Transverse colon (tissue), 4 donors: ENCODE data around the gene SLC22A6. TPM values are rescaled to one million over a fixed set of nuclear protein-coding genes. Genes with fewer than 3 reads are reported as not detected.

Experiments used
- DNase-seq: peaks from one replicate; pipeline ENCODE4 v3.0.0-alpha.2; 2019
- H3K27ac ChIP-seq, 4 donors: fragments of 200-600 bp; sonication (generic); 2 replicates each; pipeline ENCODE4 v1.5.1; 2016 to 2018; ENCODE audit warnings: inconsistent platforms in 4 of 4
- H3K27me3 ChIP-seq: fragments of 200-600 bp; sonication (generic); 2 replicates; pipeline ENCODE4 v1.5.1; 2017; ENCODE audit warnings: inconsistent platforms
- H3K36me3 ChIP-seq, 4 donors: fragments of 200-600 bp; sonication (generic); 2 replicates each; pipeline ENCODE4 v1.5.1; 2017 to 2019; ENCODE audit warnings: inconsistent platforms in 4 of 4
- H3K4me1 ChIP-seq, 4 donors: fragments of 200-600 bp; sonication (generic); 2 replicates each; pipeline ENCODE4 v1.5.1; 2017 to 2020; ENCODE audit warnings: inconsistent platforms in 4 of 4
- H3K4me3 ChIP-seq, 4 donors: fragments of 200-600 bp; sonication (generic); 1 replicate in 1 of 4; 2 replicates in 3 of 4; pipeline versions ENCODE4 v1.5.1 to v1.6.1; 2017 to 2019; ENCODE audit warnings: inconsistent platforms in 4 of 4
- H3K9me3 ChIP-seq, 2 donors: fragments of 200-600 bp; sonication (generic); 2 replicates each; pipeline ENCODE4 v1.5.1; 2017 to 2019; ENCODE audit warnings: inconsistent platforms in 2 of 2
- CTCF ChIP-seq, 5 experiments: fragments of 200-600 bp in 3 of 5; fragments of 450-650 bp in 2 of 5; sonication (generic) in 3 of 5; IDR thresholded peaks; 1 replicate in 2 of 5; 2 replicates in 3 of 5; pipeline ENCODE4 v1.5.1; 2016 to 2017; ENCODE audit warnings: antibody characterized with exemption in 5 of 5, inconsistent platforms in 3 of 5, mild to moderate bottlenecking in 2 of 5, moderate library complexity in 1 of 5
- EP300 ChIP-seq: sonication (generic); formaldehyde crosslinking; IDR thresholded peaks from one replicate; pipeline ENCODE4 v1.6.1; 2017; ENCODE audit warnings: antibody characterized with exemption, low read depth
- POLR2A ChIP-seq: fragments of 450-650 bp; IDR thresholded peaks from one replicate; pipeline ENCODE4 v1.6.1; 2016; ENCODE audit warnings: antibody characterized with exemption, mild to moderate bottlenecking, moderate library complexity
- POLR2AphosphoS5 ChIP-seq, 3 donors: sonication (generic); formaldehyde crosslinking; IDR thresholded peaks; one replicate each; pipeline ENCODE4 v1.6.1; 2016; ENCODE audit warnings: antibody characterized with exemption in 3 of 3
- WGBS, 2 donors: methylation state at CpG; one replicate each; pipeline ENCODE4 v1.1.5; 2018; ENCODE audit warnings: low coverage in 1 of 2; 5-methylcytosine and 5-hydroxymethylcytosine counted together
- in situ Hi-C, 4 donors: fragments of 200-750 bp; cut with MboI; loops; one replicate each; pipeline versions ENCODE4 v1.15.0 to v1.15.1; 2017; ENCODE audit warnings: low sequenced_read_pairs in 3 of 4, low pct_ligation_motif_present in 1 of 4, low pct_unique_long_range_greater_than_20kb in 1 of 4
- intact Hi-C: fragments of 100-400 bp; cut with DNase I; formaldehyde crosslinking; loops from one replicate; pipeline ENCODE4 v1.15.1; 2023; ENCODE audit warnings: low total_unique reads
- total RNA-seq, 4 donors: library from RNA; depleted of rRNA; stranded (reverse); fragments of >200 nt; gene quantifications; one replicate each; pipeline ENCODE4 v1.1.0, GENCODE V29; 2016

The SLC22A6 gene
- total RNA-seq, 4 donors from 2014 or later = not detected

- H3K4me3 ChIP-seq = no peak overlapping the region
- WGBS, 2 donors = 81% methylated on average over 11 of the region's 11 CpGs; no CpG with 5 or more reads in 1 of the 2 donors
- H3K36me3 ChIP-seq = no peaks in the 10 kb centered on the region
- no peak overlapping the region for H3K27ac ChIP-seq
- H3K4me1 ChIP-seq = no peaks in the 10 kb centered on the region
- in situ Hi-C loops (no loop called here), intact Hi-C loops (no loop called here)
- H3K9me3 ChIP-seq = no peaks in the 10 kb centered on the region
- DNase-seq = no peak
- H3K27me3 ChIP-seq = peaks cover 3% of the 10 kb centered on the region
- no peak for TF ChIP-seq CTCF (IDR thresholded peaks at IDR 0.05)
- TF ChIP-seq POLR2AphosphoS5 (IDR thresholded peaks at IDR 0.05) = no peak
- TF ChIP-seq EP300 = no peak
- TF ChIP-seq POLR2A = no peak
These were observed 27.7 kb upstream of the SLC22A6 start for GRCh38 chr11:63012430-63012829.

- intact Hi-C loops = no loop called here
- WGBS, 2 donors = 75 to 77% methylated on average over 3 to 5 of the region's 5 CpGs
These were observed 26.2 kb upstream of the SLC22A6 start for GRCh38 chr11:63010934-63011439.

GRCh38 chr11:63007920-63008319 is 23.2 kb upstream of the SLC22A6 start:
- DNase-seq = no peak
- 82% methylated on average over 5 of the region's 5 CpGs; no CpG with 5 or more reads in 1 of the 2 donors for WGBS, 2 donors
- Histone ChIP-seq H3K4me1 (no peaks in the 10 kb centered on the region), H3K4me3 (no peak overlapping the region), H3K27me3 (no peaks in the 10 kb centered on the region), H3K9me3 (no peaks in the 10 kb centered on the region), H3K27ac (no peak overlapping the region), H3K36me3 (no peaks in the 10 kb centered on the region)
- in situ Hi-C loops (loop anchor here in 1 of 4 donors (10.0 kb wide), 1 partner anchor 93 kb away; no protein-coding TSS in a partner anchor), intact Hi-C loops (no loop called here)
- TF ChIP-seq EP300 = no peak
- no peak for TF ChIP-seq POLR2AphosphoS5 (IDR thresholded peaks at IDR 0.05)
- TF ChIP-seq CTCF (IDR thresholded peaks at IDR 0.05) = no peak
- no peak for TF ChIP-seq POLR2A

More at GRCh38 chr11:63010934-63011439, 26.2 kb upstream of the SLC22A6 start:
- Histone ChIP-seq H3K9me3 (no peaks in the 10 kb centered on the region), H3K4me1 (no peaks in the 10 kb centered on the region), H3K27ac (no peak overlapping the region), H3K4me3 (no peak overlapping the region), H3K36me3 (no peaks in the 10 kb centered on the region), H3K27me3 (no peaks in the 10 kb centered on the region)
- no peak for DNase-seq
- in situ Hi-C loops = no loop called here
- no peak for TF ChIP-seq POLR2AphosphoS5 (IDR thresholded peaks at IDR 0.05)
- TF ChIP-seq CTCF (IDR thresholded peaks at IDR 0.05) = no peak
- TF ChIP-seq EP300 = no peak
- no peak for TF ChIP-seq POLR2A

GRCh38 chr11:63001456-63001855 is 16.7 kb upstream of the SLC22A6 start:
- in situ Hi-C loops (loop anchor here in 1 of 4 donors (10.0 kb wide), 1 partner anchor 87 kb away; no protein-coding TSS in a partner anchor), intact Hi-C loops (no loop called here)
- Histone ChIP-seq H3K27me3 (no peaks in the 10 kb centered on the region), H3K9me3 (no peaks in the 10 kb centered on the region), H3K4me1 (no peaks in the 10 kb centered on the region), H3K36me3 (no peaks in the 10 kb centered on the region), H3K4me3 (no peak overlapping the region), H3K27ac (no peak overlapping the region)
- TF ChIP-seq EP300 (no peak), CTCF (IDR thresholded peaks at IDR 0.05) (no peak), POLR2A (no peak), POLR2AphosphoS5 (IDR thresholded peaks at IDR 0.05) (no peak)
- WGBS, 2 donors = 63 to 72% methylated on average over 3 to 9 of the region's 9 CpGs
- no peak for DNase-seq
